SIG-M5 treated with dmso at 0.1 percent for 504 hours (cell line): Measurements from ENCODE around the gene SLC37A1.

ENCODE experiments used
- DNase-seq: peaks from one replicate; lab custom pipeline; 2025; ENCODE audit not compliant: unreplicated experiment; lab: John Stamatoyannopoulos, UW

SLC37A1 gene

DNA sequence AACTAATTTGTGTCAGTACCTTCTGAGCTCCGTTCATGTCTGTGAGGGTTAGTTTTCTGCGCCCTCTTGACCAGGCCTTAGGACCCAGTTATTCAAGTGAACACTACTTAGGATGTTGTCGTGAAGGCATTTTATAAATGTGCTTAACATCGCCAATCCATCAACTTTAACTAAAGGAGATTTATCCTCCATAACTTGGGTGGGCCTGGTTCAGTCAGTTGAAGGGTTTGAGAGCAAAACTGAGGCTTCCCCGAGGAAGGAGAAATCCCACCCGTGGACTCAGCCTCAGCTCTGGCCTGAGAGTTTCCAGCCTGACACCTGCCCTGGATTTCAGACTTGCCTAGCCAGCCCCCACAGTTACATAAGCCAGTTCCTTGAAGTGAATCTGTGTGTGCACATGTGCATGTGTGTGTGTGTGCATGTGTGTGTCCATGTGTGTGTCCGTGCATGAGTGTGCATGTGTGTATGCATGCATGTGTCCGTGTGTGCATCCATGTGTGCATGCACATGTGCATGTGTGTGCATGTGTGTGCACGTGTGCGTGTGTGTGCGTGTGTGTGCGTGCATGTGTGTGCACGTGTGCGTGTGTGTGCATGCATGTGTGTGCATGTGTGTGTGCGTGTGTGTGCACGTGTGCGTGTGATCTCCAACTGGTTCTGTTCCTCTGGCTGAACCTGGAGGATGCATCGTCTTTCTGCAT lies 77.7 kb downstream of the SLC37A1 start:
- DNase-seq = no peak

DNA sequence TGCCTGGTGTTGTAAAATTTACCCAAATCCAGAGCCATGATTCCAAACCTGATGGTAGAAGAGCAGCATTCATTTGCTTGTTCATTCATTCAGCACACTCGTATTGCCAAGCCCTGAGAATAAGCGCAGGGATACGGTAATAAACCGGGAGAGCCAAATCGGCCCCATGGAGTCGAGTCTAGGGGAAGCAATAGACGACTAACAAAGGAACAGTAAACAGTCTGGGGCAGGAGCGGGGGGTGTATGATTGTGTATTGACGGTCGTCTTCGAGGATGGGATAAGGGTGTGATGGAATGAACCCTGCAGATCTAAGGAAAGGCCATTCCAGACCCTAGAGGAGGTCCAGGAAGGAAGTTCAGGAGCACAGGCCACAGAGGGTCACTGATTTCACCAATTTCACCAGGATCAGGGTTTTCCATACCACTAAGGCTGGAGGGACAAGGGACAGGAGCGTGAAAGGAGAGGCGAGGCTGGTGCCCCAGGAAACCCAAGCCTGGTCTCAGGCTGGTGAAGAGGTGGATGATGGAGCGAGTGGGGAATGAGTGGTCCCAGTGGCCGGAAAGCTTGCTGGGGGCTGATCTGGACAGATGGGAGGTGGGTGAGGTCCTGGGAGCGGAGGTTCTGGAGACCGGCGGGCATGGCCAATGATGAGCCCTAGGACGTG lies 78.6 kb downstream of the SLC37A1 start:
- DNase-seq = no peak

DNA sequence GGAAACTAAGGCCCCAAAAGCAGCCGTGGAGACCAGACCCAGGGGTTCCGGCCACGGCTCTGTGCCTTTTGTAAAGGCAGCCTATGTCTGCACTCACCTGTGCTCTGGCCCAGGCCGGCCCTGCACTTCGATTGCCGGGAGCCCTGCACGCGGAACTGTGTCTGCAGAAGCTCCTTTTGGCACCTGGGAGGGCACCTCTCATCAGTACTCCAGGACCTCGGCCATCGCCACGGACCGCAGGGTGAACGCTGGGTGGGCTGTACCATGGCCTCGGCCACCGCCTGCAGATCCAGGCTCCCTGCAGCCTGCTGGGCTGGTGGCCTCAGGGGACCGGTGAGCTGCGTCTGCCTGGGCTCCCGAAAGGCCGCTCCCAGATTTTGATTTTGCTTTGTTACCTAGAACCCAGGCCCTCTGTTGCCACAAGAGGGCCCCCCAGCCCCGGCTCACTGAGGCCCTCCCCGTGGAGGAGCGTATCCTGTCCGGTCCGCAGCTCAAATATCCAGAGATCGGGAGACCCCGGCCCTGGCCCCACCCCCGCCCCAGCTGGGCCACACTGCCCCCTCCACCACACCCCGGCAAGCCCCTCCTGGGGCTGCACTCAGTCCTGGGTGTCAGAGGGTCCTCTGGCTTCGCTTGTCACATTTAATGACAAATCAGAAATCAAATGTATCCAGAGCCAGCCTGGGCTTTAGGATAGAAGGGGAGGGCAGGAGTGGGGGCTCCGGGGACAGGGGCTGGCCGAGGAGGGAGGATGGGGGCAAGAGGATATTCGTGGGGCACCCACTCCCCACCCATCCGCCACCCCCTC lies 79.6 kb downstream of the SLC37A1 start:
- peak; percentile 52 for DNase-seq

DNA sequence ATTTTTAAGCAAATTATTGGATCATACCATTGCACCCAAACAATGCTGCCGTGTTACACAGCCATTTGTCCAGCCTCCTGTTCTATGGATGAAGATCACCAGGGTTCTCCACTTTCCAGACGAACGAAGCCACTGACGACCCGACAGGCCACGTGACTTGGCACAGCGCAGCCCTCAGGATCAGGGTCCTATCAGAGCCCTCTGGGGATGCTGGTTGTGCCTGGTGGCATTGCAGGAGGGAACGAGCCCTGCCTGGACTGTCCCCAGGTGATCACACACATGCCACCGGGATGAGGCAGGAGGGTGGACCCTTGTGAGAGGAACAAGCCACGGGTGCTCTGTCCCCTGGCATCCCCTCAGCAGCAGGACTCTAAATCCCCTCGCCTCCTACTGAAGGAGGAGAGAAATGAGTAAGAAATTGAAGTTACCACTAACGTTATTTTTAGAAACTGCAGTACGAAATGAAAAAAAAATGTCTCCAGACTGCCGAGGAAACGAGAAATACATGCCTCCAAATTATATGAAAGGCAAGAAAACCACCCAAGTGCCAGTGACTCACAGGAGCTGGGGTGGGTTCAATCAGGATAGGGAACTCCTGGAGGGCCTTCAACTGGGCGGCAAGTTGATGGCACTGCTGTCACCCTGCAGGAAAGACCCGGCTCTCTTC lies 81.1 kb downstream of the SLC37A1 start:
- no peak for DNase-seq

DNA sequence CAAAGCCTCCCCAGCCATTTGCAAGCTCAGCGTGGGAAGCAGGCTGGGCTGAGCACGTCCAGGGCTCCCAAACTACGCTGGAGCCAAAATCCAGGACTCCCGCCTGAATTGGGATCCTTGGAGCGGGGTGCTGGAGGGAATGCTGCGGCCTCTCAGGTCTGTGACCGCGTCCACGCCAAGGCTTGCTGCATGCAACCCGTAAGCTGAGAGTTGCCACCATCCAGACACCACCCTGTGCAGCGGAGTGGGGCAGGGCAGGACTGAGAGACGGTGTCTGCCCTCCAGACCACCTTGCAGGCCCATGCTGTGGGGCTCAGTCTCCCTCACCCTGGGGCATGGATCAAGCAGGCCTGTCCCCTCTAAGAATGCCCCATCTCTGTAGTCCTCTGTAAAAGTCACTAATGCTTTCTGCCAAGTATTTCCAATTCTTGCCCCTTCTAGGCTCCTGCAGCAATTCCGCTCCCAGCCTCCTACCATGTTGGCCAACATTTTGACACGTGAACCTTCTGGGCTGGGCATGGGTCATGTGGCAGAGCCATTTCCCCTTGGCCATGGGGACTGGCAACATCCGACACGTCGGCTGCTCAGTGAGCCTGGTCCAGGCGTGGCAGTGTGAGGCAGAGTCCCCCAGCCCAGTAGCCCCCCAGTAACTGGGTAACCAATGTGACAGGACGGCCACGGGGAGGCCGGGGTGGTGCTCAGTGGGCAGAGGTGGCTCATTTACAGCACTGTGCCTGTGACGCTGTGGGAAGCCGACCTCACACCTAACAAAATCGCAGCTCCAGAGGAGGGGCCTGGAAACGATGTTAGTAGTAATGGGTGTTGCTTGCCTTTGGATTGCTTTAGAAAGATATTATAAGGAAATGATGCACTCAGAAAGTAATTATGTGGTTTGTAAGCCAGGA lies 81.9 kb downstream of the SLC37A1 start:
- no peak for DNase-seq

DNA sequence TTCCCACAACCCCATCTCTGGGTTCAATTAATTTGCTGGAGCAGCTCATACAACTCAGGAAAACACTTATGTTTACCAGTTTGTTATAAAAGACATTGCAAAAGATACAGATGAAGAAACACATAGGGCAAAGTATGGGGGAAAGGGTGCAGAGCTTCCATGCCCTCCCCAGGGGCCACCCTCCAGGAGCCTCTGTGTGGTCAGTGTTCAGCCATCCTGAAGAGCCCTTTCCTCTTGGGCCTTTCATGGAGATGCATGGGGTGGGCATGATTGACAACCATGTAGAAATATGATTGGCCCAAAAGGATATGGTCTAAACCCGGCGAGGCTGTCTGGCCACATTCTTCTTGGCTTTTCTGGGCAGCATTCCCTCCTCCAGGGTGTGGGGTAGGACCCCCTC lies 83.0 kb downstream of the SLC37A1 start:
- no peak for DNase-seq

DNA sequence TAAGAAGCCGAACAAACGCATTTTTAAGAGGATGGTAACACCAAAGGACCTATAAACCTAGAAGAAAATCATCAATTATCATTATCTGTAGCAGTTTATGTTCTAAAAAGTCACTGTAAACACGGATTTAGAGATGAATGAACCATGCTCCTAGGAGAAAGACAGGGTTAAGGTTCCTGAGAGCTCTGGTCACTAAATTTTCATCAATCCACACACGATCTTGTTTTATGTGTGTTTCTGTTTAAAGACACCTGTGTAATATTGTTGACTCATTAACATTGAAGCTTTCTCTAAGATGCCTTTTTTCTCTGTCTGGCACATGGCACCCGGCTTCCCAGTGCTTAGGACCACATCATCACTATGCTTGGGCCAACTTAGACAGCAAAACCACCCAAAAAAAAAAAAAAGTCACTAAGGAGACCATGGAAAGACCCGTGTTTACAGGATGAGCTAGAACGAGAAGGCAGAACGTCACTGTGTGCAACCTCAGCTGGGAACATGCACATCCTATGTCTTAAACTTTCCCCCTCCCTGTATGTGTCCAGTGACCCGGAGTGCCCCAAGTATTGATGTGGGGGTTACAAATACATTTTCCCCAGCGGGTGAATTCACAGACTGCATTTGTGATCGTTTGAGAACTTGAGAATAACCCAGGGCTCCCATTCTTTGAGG lies 84.0 kb downstream of the SLC37A1 start:
- no peak for DNase-seq

DNA sequence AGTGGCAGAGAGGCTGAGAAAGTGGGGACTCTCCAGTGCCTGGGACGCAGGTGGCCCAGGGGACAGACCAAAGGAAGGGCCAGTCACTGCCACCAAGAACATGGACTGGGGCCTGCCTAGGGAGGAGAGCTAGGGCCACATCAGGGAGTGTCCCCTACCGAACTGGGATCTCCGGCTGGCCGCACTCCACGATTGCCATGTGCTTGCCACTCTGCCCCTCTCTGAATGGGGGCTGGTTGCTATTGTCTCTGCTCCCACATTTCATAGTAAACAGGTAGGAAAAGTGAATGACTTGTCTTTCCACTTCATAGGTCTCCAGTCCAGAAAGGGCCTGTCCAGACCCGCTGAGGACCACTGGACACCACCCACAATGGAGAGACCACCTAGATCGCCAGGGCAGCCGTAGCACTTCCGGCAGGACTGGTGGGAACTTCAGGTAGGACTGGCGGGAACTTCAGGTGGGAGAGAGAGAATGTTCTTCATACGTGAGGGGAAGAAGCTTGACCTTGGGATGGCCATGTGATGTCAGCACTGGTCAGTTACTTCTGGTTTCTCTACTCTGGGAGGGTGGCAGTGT lies 84.6 kb downstream of the SLC37A1 start:
- no peak for DNase-seq

DNA sequence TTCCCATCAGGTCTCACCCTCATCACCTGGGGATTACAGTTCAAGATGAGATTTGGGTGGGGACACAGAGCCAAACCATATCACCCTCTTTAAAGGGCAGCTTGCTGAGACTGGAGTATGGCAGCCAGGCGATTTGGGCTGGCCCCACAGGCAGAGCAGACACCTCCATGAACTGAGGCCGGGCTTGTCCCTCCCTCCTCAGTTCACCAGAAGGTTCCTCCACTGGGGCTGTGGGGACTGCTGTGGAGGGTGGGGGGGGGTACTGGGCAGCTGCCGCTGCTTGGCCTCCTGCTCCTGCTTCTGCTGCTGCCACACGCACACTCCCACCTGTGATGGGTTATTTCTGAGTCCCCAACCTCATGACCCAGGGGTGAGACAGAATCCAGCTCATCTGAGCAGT lies 85.8 kb downstream of the SLC37A1 start:
- DNase-seq = no peak

DNA sequence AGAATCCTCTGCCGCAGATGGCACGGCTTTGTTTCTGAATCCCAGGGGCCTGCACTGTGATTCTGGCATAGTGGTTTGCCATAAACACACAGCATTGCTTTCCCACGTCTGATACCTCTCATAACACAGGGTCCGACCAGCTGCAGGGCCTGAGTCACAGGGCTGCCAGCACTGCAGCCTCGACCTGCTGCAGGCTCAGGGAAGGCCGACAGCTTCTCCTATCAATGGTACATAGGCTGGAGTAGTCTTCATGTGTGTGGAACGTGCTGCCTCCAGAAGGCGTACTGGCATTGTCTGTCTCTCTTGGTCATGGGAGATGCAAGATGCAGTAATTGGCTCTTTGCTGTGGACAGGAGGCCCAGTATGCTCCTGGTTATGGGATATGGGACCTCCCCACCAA lies 86.3 kb downstream of the SLC37A1 start:
- DNase-seq = no peak

DNA sequence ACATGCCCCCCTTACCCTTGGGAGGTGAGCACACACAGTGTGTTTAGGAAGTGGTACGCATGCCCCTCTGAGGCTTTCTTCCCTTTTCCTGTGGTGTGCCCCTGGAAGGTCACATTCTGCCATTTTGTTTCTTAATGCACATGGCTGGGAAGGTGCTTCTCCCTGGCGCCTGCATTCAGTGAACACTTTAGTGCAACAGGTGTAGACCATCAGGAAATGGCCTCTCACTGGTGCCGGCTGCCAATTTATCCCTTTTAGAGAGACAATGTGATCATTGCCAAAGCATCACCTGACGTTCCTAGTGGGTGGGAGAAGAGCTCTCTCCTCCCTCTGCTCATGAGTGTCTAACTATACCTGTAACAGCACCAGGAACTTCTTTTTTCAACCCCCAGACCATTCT lies 88.0 kb downstream of the SLC37A1 start:
- no peak for DNase-seq

DNA sequence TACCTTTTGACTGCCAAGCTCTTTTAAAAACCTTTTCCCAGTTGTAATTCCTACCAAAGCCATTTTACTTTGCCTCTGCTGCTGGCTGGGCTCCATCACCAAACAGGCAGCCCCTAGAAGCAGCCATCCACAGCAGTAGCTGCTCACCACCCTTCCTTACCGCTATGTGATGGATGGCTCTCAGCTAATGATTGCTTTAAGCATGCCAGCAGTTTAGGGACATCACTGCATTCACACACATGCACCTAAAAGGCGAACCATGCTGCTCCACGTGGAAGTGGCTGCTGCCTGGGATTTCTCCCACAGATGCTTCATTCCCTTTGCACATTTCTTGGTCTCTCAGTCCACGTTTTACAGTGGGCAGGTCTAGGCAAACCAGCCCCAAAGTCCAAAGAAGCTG lies 93.5 kb downstream of the SLC37A1 start:
- DNase-seq = no peak

DNA sequence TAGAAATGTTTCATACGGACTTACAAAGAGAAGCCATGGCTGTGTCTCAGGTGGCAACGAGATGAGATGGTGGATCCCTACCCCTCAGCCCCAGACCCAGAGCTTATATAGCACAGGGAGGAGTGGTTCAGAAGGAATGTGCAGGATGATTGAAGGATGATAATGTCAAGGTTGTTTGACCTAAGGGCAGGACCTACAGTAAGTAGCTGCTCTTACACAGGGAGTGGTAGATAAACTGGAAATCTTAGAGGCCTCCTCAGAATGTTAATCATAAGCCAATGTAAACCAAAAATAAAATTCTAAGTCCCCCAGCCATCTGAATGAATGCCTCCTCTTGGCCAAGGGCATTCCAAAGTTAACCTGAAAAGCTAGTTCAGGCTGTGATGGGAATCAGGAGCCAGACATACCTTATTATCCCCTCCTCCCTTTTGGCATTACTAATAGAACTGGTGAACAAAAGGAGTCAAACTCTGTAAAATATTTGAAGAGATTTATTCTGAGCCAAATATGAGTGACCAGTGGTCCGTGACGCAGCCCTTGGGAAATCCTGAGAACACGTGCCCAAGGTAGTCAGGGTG lies 94.0 kb downstream of the SLC37A1 start:
- DNase-seq = no peak

DNA sequence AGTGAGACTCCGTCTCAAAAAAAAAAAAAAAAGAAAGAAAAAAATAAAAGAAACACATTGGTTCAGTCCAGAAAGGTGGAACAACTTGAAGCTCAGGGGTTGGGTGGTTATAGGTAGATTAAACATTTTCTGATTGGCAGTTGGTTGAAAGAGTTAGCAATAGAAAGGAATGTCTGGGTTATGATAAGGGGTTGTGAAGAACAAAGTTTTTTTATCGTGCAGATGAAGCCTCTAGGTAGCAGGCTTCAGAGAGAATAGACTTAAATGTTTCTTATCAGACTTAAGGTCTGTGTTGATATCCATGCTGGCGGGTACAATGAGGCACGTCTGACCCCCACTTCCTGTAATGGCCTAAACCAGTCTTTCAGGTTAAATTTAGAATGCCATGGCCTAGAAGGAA lies 94.8 kb downstream of the SLC37A1 start:
- DNase-seq = no peak

DNA sequence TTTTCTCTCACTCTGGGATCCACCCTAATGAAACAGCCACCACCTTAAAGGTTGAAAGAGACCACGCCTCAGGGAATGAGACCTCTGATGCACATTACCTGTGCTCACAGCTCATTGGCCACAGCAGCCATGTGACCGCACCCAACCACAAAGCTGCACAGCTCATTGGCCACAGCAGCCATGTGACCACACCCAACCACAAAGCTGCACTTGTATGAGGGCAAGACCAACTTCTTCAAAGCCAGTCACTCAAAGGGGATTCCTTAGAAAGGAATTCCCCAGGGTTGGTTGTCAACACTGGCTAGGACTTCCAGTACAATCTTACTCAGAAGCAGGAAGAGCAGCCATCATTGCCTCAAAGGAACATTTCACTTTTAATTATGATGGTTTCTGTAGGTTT lies 96.2 kb downstream of the SLC37A1 start:
- no peak for DNase-seq

DNA sequence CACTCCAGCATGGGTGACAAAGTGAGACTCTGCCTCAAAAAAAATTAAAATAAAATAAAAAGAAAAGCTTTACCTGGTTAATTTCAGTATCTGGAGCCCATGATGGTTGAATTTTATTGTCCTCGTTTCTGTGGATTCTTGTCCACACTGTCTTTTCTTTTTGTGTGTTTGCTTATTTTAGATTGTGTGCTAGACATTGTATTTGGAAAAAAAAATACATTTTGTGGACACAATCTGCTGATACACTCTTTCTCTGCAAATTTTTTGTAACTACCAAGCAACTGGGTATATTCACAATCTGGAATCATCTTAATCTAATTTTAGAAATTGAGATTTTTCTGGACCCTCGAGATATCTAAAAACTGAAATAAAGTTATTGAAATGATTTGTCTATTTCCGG lies 98.2 kb downstream of the SLC37A1 start:
- DNase-seq = no peak

DNA sequence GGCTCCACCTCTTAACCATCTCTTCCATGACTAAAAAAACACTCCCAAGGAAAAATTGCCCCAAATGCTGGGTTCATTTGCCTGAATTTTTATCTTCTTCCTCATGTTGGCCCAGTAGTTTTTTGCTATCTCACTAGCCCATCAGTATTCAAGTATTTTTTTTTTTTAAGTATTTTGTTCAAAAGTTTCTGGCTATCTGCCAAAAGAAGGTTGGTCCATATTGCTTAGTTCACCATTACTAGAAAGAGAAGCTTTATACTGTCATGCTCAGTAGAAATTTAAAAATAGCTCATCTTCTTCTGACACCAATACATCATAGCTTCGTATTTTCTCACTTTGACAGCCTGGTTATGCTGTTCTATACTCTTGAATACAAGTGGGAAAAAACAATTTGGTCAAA lies 98.7 kb downstream of the SLC37A1 start:
- no peak for DNase-seq

DNA sequence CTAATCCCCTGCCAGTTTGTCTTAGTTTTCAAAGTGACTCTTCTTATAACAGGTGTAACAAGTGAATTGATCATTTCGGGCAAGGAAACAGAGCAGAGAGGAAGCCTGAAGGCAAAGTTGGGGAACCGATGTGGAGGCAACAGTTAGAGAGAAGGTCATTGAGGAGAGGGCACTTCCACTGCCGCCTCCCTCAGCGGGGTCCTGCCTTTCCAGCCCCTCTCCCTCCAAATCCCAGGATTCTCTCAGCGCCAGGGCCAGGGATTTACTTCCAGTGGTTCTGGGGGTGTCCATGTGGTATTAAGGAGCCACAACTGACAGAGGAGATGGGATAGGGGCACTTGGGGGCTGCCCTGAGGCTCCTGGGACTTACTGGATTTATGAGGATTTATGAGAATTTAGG lies 100.1 kb downstream of the SLC37A1 start:
- no peak for DNase-seq

DNA sequence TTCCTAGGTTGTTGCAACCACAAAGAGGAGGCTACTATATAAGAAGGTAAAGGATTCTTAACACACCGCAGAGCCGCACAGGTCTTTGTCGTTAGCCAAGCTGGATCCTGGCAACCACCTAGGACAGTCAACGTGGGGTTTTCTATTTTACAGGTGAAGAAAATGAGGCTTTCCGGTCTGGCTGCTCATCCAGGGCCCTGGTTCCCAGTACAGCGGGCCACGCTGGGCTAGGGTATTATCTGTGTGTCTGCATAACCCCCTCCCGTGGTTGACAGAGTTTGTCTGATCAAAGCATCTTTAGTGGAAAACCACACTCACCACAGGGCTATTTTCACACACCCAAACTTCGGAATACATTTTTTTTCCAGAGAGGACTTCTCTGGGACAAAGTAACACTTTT lies 100.7 kb downstream of the SLC37A1 start:
- no peak for DNase-seq
